HPDE6-E6E7 (cell line): Measurements from ENCODE around the gene PRR14.
A peak's percentile ranks its signal among the peaks of the same experiment; 100 is the strongest.
"Not testable (repeated sequence)": the region's sequence is repeated elsewhere in the genome, so short reads cannot be mapped to it uniquely, and the experiment has no call there.

ENCODE experiments used
- DNase-seq: peaks from one replicate; pipeline ENCODE4 v3.0.0; 2011; ENCODE audit warnings: missing footprints; ENCODE audit errors: extremely low spot score

The PRR14 gene

DNA sequence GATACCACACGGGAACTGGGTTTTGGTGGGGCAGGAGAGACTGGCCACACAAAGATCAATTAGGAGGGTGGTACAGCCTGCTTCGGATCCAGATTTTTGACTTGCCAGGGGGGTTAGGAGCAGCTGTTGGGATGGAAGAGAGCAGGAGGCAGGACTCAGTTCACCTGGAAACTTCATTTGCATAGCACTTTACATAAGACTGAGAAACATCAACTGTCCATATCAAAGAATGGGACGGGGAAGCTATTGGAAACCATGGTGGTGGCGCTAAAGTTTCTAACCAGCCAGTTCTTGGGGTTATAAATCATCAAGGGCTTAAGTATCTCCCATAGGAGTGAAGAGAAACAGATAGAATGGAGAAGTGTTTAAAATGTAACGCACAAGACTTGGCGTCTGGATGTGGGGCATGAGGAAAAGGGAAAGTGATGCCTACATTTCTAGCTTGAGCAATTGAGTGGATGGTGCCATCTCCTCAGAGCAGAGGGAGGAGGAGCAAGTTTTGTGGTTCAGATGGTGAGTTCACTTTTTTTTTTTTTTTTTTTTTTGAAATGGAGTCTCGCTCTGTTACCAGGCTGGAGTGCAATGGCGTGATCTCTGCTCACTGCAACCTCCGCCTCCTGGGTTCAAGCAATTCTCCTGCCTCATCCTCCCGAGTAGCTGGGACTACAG is 41.8 kb downstream of the PRR14 start:
- no peak for DNase-seq

DNA sequence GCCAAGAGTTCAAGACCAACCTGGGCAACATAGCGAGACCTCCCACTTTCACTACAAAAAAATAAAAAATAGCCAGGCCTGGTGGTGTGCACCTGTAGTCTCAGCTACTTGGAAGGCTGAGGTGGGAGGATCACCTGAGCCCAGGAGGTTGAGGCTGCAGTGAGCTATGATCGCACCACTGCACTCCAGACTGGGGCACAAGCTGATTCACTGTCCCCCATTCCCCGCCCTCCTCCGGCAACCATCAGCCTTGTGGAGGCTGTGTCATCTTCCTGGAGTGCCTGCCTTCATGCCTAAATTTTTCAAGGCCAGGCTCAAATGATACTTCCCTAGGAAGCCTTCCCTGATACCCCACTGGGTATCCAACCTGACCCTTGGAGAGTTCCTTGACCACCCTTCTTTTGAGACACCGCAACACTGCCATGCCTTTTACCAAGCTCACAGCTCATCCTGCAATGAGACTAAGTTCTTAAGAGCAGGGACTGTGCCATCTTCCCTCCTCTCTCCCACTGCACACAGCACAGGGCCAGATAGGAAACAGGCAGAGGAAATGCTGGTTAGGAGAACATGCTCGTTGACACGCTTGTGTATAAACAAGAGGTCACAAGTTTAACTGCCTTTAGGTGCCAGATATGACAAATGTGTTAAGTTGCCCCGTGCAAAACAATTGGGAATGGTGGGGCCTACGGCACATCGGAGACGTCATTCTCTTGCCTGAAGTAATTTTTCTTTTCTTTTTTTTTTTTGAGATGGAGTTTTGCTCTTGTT is 44.4 kb downstream of the PRR14 start:
- no peak for DNase-seq

DNA sequence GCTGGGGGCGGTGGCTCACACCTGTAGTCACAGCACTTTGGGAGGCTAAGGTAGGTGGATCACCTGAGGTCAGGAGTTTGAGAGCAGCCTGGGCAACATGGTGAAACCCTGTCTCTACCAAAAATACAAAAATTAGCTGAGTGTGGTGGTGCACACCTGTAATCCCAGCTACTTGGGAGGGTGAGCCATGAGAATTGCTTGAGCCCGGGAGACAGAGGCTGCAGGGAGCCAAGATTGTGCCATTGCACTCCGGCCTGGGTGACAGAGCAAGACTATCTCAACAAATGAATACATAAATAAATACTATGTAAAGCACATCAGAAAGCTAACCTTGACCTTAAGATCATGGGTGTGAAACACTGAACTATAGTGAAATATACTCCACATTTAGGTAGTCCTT is 45.9 kb downstream of the PRR14 start:
- not testable (repeated sequence) for DNase-seq

DNA sequence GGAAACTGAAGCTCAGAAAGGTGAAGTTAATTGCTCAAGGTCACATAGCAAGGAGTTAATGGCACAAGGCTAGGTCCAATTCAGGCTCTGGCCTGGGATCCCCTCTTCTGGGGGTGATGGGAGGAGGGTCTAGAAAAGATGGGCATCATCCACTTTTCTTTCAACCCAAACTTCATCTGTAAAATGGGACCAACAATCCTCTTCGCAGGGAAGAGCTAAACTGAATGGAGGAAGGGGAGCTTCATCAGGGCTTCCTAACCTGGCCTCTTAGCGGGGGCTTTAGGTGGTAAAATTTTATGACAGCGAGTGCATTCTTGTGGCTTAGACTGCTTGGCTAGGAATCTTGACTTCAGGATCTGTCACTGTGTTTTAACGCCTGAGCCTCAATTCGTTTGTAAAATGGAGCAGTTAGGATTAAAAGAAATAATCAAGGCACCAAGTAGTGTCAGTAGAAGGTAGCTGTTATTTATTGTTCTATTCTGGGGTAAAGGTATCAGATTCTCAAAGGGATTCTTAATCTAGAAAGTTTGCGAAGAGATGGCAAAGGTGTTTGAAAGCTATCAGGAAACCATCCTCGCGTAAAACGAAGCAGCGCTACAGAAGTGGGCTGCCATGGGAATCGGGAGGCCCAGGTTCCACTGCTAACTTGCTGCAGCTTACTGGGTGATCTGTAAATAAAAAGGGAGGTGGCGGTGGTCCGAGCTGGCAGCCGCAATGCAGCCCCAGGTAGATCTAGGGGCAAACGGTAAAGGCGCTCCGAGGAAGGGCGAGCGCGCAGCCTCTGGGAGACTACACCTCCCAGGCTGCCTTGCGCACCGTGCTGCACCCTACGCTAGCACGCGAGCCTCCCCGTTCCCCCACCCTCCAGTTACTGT is 46.7 kb downstream of the PRR14 start:
- peak; percentile 97 for DNase-seq

DNA sequence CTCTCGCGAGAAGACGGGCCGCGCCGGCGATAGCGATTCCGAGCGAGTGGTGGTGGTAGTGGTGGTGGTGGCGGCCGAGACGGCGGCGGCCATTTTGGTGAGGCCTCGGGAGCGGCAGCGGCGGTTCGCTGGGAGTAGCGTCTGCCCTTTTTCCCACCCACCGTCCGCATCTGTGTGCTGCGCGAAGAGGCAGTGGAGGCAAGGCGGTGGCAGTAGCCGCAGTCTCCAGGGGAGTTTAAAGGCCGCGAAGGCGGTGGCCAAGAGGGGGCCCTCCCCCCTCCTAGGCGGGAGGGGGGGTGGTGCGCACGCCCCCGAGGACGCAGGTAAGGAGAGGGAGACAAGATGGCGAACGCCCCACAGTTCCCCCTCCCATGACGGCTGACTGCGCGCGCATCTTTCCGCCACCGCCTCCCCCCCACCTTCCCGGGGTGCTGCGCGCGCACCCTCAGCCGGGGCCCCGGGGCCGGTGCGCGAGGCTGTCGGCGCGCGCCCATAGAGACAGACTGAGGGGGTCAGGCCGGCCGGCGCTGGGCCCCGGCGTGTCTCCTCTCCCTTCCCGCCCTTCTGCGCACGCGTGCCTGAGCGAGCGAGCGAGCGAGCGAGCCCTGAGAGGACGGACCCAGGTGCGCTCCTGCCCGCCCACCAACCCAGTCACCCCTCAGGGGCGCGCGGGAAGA is 47.5 kb downstream of the PRR14 start:
- DNase-seq: peak; percentile 97

DNA sequence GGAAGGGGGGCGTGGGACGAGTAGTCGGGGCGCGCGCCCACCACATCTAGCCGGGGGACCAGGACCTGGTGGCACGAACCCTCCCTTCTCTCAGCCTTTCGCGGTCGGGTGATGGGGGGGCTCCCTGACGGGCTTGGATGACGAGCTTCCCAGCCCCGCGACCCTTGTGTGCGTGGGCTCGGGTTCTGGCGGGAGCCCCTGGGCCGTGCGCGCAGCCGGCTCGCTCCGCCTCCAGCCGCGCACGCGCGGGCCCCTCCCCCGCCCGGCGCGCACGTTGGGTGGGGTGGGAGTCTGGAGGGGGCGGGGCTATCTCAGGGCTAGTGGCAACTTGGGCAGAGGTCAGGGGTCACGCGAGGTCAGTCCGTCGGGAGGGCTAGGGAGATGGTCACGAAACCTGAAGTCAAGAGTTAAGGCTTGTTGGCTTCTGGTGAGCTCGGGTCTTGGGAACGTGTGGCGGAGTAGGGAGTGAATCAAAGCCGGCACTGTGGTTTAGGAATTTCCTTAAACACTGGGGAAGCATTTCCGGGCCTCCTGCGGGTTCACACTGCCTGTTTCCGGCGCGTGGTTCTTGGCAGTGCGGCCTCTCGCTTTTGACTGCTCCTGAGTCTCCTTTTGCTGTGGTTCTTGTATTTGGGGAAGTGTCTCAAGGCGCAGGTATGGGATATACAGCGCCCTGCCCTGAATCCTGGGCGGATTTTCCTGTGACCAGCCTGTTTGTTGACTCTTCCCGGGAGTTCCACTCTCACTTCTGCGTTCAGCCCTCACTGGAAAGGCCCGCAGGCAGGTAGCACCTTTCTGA is 48.3 kb downstream of the PRR14 start, which contains the start of gene SRCAP:
SRCAP (plus strand) TSS at position 356 of the 799 bp plus-strand sequence. CDS start 1,654 bp downstream, outside the sequence.
- DNase-seq: peak; percentile 63

DNA sequence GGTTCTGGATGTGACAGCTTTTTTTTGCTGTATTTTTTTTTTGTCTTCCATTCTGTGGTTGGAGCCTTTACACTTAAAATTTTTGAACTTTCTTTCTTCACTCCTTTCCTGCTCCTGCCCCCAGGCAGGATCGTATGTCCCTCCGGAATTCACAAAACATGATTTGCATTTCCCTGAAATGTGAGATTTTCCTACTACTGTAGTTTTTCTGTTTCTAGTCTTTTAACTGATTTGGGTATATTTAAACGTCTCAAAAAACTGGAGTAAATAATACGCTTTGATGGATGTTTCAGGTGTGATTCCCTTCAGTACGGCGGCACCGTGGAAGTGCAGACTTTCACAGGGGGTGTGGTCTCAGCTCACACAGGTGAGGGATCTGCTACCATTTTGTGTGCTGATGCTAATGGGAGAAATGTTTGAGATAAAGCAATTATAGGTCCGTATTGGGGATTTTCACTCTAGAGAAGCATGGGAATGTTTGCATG is 48.9 kb downstream of the PRR14 start:
- no peak for DNase-seq

DNA sequence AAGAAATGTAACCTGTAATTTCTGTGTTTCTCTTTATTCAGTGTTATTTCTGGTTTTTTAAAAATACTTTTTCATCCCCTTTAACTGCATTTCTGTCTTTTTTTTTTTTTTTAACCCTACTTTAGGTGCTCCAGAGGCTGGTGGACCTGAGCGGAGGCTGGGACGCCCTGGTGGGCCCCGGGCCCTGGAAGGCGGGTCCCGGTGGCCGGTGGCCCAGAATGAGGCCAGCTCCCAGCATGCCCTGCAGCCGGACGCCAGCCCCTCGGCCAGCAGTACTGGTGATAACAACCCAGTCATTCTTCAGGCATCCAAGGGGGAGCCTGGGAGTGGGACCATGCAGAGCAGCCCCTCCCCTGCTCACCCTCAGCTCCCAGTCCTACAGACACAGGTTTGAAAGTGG is 49.7 kb downstream of the PRR14 start:
- no peak for DNase-seq

DNA sequence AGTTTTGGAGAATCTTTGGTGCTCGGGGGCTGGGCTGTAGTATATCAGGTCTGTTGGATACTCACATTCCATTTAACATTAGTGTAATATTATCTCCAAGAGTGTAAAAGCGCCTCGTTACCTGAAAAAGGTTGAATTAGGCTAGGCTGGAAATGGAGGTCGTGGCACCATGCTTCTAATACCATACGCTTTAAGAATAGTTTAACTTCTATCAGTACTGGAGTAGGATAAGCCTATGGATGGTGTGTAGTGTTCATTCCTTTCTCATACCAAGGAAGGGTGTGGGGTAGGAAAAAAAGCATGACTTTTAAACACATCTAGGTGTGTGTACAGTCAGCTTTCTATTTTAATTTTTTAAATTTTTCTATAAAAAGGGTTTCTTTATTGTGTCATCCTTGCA is 50.2 kb downstream of the PRR14 start:
- no peak for DNase-seq

DNA sequence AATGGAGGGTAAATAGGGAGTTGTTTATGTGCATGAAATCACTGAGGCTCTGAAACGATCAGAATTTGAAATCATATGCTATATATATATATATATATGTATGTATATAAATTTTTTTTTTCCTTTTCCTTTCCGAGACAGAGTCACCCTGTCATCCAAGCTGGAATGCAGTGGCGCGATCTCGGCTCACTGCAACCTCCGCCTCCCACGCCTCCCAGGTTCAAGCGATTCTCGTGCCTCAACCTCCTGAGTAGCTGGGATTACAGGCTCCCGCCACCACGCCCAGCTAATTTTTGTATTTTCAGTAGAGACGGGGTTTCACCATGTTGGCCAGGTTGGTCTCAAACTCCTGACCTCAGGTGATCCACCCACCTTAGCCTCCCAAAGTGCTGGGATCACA is 52.3 kb downstream of the PRR14 start:
- not testable (repeated sequence) for DNase-seq

DNA sequence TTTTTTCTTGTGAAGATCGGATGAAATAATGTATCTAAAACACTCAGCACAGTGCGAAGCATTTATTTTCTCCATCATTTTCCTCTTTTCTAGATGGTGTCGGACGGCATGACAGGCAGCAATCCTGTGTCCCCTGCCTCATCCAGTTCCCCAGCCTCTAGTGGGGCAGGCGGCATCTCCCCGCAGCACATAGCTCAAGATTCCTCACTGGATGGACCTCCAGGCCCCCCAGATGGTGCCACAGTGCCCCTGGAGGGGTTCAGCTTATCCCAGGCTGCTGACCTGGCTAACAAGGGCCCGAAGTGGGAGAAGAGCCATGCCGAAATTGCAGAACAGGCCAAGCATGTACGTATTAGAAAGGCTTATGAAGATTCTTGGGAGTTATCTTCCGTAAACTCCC is 53.2 kb downstream of the PRR14 start:
- no peak for DNase-seq
